HG03097 (cell line): ENCODE data around the gene GAK.
"Not testable (repeated sequence)": the region's sequence is repeated elsewhere in the genome, so short reads cannot be mapped to it uniquely, and the experiment has no call there.

ENCODE experiments used
- ATAC-seq: cut with Tn5 transposase; IDR thresholded peaks from one replicate; pipeline ENCODE4 v1.9.1; 2021; ENCODE audit not compliant: unreplicated experiment, low FRiP score

Gene GAK

GRCh38 chr4:954211-955020 is 22.3 kb upstream of the GAK start:
- no peak for ATAC-seq

- no peak for ATAC-seq
Measured at GRCh38 chr4:953574-953915, 21.4 kb upstream of the GAK start.

- no peak for ATAC-seq
Measured at GRCh38 chr4:952881-953573, 20.9 kb upstream of the GAK start.

GRCh38 chr4:951594-952468 is 19.7 kb upstream of the GAK start:
- no peak for ATAC-seq

GRCh38 chr4:951186-951585 is 19.1 kb upstream of the GAK start:
- no peak for ATAC-seq

GRCh38 chr4:950136-951020 is 18.3 kb upstream of the GAK start:
- no peak for ATAC-seq

GRCh38 chr4:949656-950055 is 17.5 kb upstream of the GAK start:
- no peak for ATAC-seq

GRCh38 chr4:948936-949300 is 16.8 kb upstream of the GAK start:
- ATAC-seq: no peak

GRCh38 chr4:948101-948935 is 16.2 kb upstream of the GAK start:
- no peak for ATAC-seq

GRCh38 chr4:947491-947971 is 15.4 kb upstream of the GAK start:
- ATAC-seq: no peak

- ATAC-seq: no peak
Measured at GRCh38 chr4:946517-947471, 14.7 kb upstream of the GAK start.

- ATAC-seq: no peak
Measured at GRCh38 chr4:946103-946450, 14.0 kb upstream of the GAK start.

- ATAC-seq: no peak
Measured at GRCh38 chr4:945274-946102, 13.4 kb upstream of the GAK start.

- ATAC-seq: not testable (repeated sequence)
Measured at GRCh38 chr4:939508-939907, 7.4 kb upstream of the GAK start.

GRCh38 chr4:932713-933070 is 576 bp upstream of the GAK start:
- ATAC-seq: no peak

GRCh38 chr4:931194-931959 is 739 bp downstream of the GAK start:
- peak; percentile 8 for ATAC-seq

GRCh38 chr4:930827-931193 is 1.3 kb downstream of the GAK start:
- no peak for ATAC-seq
